Endothelial cell of umbilical vein (primary cell): ENCODE results near the gene SLC25A22.

Experiments used
- EZH2 ChIP-seq: IDR thresholded peaks from 2 replicates; pipeline ENCODE4 v1.6.1; 2012; ENCODE audit warnings: borderline replicate concordance, low read depth, mild to moderate bottlenecking, moderate library complexity, low read length, inconsistent platforms; ENCODE audit not compliant: severe bottlenecking
- FOS ChIP-seq: IDR thresholded peaks from 2 replicates; pipeline ENCODE4 v1.6.1; 2011; ENCODE audit warnings: mild to moderate bottlenecking, low read length, moderate library complexity, borderline replicate concordance; ENCODE audit not compliant: insufficient read depth
- GATA2 ChIP-seq: IDR thresholded peaks from 2 replicates; pipeline ENCODE4 v1.7.0; 2011; ENCODE audit warnings: low read depth, mild to moderate bottlenecking, moderate library complexity, mixed read lengths, low read length; ENCODE audit not compliant: insufficient read length, insufficient read depth
- JUN ChIP-seq: IDR thresholded peaks from 2 replicates; pipeline ENCODE4 v1.6.1; 2011; ENCODE audit warnings: borderline replicate concordance, low read depth; ENCODE audit not compliant: insufficient read length, insufficient read depth
- POLR2A ChIP-seq: IDR thresholded peaks from 2 replicates; pipeline ENCODE4 v1.6.1; 2012; ENCODE audit warnings: low read depth, mild to moderate bottlenecking, control low read depth, low read length
- POLR2AphosphoS5 ChIP-seq: IDR thresholded peaks from 2 replicates; pipeline ENCODE4 v1.6.1; 2012; ENCODE audit warnings: low read depth, mild to moderate bottlenecking, control low read depth, low read length, moderate library complexity; ENCODE audit not compliant: insufficient read depth
- TF ChIP-seq, protein P1 (sequence below), 2 donors: IDR thresholded peaks; 1 replicate in 1 of 2; 2 replicates in 1 of 2; pipeline ENCODE4 v1.5.1; 2011; ENCODE audit warnings: low read length in 2 of 2, mild to moderate bottlenecking in 2 of 2, moderate library complexity in 2 of 2, control low read depth in 1 of 2, inconsistent platforms in 1 of 2, low read depth in 1 of 2; ENCODE audit not compliant: insufficient read depth in 1 of 2; ENCODE audit errors: extremely low read depth in 1 of 2
- TF ChIP-seq, protein P2 (sequence below): IDR thresholded peaks from 2 replicates; pipeline ENCODE4 v1.6.1; 2011; ENCODE audit not compliant: insufficient read depth, insufficient read length

- TF ChIP-seq, protein P1, sequence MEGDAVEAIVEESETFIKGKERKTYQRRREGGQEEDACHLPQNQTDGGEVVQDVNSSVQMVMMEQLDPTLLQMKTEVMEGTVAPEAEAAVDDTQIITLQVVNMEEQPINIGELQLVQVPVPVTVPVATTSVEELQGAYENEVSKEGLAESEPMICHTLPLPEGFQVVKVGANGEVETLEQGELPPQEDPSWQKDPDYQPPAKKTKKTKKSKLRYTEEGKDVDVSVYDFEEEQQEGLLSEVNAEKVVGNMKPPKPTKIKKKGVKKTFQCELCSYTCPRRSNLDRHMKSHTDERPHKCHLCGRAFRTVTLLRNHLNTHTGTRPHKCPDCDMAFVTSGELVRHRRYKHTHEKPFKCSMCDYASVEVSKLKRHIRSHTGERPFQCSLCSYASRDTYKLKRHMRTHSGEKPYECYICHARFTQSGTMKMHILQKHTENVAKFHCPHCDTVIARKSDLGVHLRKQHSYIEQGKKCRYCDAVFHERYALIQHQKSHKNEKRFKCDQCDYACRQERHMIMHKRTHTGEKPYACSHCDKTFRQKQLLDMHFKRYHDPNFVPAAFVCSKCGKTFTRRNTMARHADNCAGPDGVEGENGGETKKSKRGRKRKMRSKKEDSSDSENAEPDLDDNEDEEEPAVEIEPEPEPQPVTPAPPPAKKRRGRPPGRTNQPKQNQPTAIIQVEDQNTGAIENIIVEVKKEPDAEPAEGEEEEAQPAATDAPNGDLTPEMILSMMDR (IDR thresholded peaks at IDR 0.05; ENCODE audit: extremely low read depth in 1 of 2, insufficient read depth in 1 of 2, low read depth in 1 of 2, low read length in 2 of 2) = no peak
- TF ChIP-seq EZH2 = no peak
- no peak for TF ChIP-seq POLR2AphosphoS5
- TF ChIP-seq GATA2 = no peak
- TF ChIP-seq, protein P2, sequence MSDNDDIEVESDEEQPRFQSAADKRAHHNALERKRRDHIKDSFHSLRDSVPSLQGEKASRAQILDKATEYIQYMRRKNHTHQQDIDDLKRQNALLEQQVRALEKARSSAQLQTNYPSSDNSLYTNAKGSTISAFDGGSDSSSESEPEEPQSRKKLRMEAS = no peak
- no peak for TF ChIP-seq POLR2A
- no peak for TF ChIP-seq FOS
- TF ChIP-seq JUN = no peak
Measured at GRCh38 chr11:825366-826226, 27.5 kb upstream of the SLC25A22 start.
